OCI-LY3 (cell line): ENCODE results near the gene POU6F2.

Source experiments
- H2AFZ ChIP-seq: fragments of 200-600, 300-600 bp; shearing (Covaris generic); 2 replicates; pipeline ENCODE4 v1.6.0; 2014; ENCODE audit warnings: antibody characterized with exemption, low read depth, low read length
- H3K27ac ChIP-seq: fragments of 200-600, 300-600 bp; sonication (generic); 2 replicates; pipeline ENCODE4 v1.5.1; 2014; ENCODE audit warnings: mild to moderate bottlenecking, low read length, moderate library complexity, mixed read lengths
- H3K27me3 ChIP-seq: fragments of 200-600, 300-600 bp; sonication (generic); 2 replicates; pipeline ENCODE4 v1.6.1; 2014; ENCODE audit warnings: low read depth, low read length, mixed read lengths
- H3K36me3 ChIP-seq: fragments of 200-600, 300-600 bp; sonication (generic); replicated peaks from 2 replicates; pipeline ENCODE3; 2014; ENCODE audit warnings: low read depth, low read length, mixed read lengths
- H3K4me1 ChIP-seq: fragments of 300-600, 200-600 bp; sonication (generic); 2 replicates; pipeline ENCODE4 v1.6.1; 2014; ENCODE audit warnings: low read length, mixed read lengths
- H3K4me2 ChIP-seq: fragments of 200-600, 300-600 bp; sonication (generic); 2 replicates; pipeline ENCODE4 v1.6.1; 2014; ENCODE audit warnings: low read length, mixed read lengths
- H3K4me3 ChIP-seq: fragments of 300-600, 200-600 bp; sonication (generic); 2 replicates; pipeline ENCODE4 v1.5.1; 2014; ENCODE audit warnings: antibody characterized with exemption, mild to moderate bottlenecking, low read length, moderate library complexity
- H3K79me2 ChIP-seq: fragments of 300-600, 200-600 bp; shearing (Covaris generic); 2 replicates; pipeline ENCODE4 v1.6.1; 2014; ENCODE audit warnings: mild to moderate bottlenecking, low read length, mixed read lengths
- H3K9ac ChIP-seq: fragments of 300-600, 200-600 bp; shearing (Covaris generic); 2 replicates; pipeline ENCODE4 v1.6.0; 2014; ENCODE audit warnings: mild to moderate bottlenecking, low read length, moderate library complexity
- H3K9me3 ChIP-seq: fragments of 200-600, 300-600 bp; shearing (Covaris generic); 2 replicates; pipeline ENCODE4 v1.6.1; 2014; ENCODE audit warnings: low read length, mixed read lengths; ENCODE audit not compliant: insufficient read depth
- H4K20me1 ChIP-seq: fragments of 200-600, 300-600 bp; sonication (generic); 2 replicates; pipeline ENCODE4 v1.6.1; 2016; ENCODE audit warnings: low read length, mixed read lengths; ENCODE audit not compliant: insufficient read depth
- EZH2phosphoT487 ChIP-seq: fragments of 200-600 bp; shearing (Covaris generic); IDR thresholded peaks from 2 replicates; pipeline ENCODE4 v1.6.1; 2018; ENCODE audit warnings: antibody characterized with exemption, mixed run types, low read depth
- TF ChIP-seq, protein P1 (sequence below): fragments of 200-600, 300-600 bp; sonication (generic); IDR thresholded peaks from 2 replicates; pipeline ENCODE4 v1.5.1; 2014; ENCODE audit warnings: antibody characterized with exemption, low read length, low read depth

Gene POU6F2

DNA sequence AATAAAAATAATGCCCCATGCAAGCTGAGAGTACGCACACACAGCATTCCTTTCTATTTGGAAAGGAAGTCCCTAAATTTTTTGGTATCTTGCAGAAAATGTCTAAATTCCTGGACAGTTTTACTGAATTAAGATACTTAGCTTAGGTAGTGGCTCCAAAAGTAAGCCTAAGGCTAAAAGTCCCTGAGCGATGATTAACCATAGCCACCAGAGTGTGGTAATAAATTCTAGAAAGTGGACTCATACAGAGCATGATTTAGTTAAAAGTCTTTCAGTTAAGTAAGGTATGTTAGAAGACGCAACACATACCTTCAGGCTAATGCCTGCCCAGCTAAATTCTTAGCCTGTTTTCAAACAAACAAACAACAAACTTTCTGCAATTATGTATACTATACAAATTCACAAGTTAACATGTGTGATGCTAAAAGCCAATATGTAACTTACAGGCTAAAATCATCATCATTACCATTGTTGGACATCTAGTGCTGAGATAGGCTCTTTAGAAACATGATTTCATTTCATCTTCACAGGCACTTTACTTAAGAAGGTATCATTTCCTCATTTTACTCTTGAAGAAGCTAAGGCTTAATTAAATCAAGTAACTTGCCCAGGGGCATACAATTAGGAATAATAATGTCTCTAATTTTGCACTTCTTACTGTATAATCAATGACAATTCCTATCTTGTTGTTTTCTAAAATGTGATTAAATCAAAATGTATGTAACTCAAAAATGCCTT, 327.1 kb downstream of the POU6F2 start:
- no peak overlapping the region for H3K4me2 ChIP-seq
- H3K9me3 ChIP-seq, result no peaks in the 10 kb centered on the region
- H3K36me3 ChIP-seq, result no peaks in the 10 kb centered on the region
- no peak overlapping the region for H2AFZ ChIP-seq
- H3K27me3 ChIP-seq, result peaks cover 45% of the 10 kb centered on the region
- H3K4me1 ChIP-seq, result 0 out of 2 replicates have a peak, but pooled peaks cover 2% of the 10 kb centered on the region
- no peak overlapping the region for H3K9ac ChIP-seq
- no peaks in the 10 kb centered on the region for H3K79me2 ChIP-seq
- no peaks in the 10 kb centered on the region for H4K20me1 ChIP-seq
- TF ChIP-seq EZH2phosphoT487, result no peak
- TF ChIP-seq, protein P1, sequence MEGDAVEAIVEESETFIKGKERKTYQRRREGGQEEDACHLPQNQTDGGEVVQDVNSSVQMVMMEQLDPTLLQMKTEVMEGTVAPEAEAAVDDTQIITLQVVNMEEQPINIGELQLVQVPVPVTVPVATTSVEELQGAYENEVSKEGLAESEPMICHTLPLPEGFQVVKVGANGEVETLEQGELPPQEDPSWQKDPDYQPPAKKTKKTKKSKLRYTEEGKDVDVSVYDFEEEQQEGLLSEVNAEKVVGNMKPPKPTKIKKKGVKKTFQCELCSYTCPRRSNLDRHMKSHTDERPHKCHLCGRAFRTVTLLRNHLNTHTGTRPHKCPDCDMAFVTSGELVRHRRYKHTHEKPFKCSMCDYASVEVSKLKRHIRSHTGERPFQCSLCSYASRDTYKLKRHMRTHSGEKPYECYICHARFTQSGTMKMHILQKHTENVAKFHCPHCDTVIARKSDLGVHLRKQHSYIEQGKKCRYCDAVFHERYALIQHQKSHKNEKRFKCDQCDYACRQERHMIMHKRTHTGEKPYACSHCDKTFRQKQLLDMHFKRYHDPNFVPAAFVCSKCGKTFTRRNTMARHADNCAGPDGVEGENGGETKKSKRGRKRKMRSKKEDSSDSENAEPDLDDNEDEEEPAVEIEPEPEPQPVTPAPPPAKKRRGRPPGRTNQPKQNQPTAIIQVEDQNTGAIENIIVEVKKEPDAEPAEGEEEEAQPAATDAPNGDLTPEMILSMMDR, result no peak
- no peak overlapping the region for H3K4me3 ChIP-seq
- no peak overlapping the region for H3K27ac ChIP-seq

DNA sequence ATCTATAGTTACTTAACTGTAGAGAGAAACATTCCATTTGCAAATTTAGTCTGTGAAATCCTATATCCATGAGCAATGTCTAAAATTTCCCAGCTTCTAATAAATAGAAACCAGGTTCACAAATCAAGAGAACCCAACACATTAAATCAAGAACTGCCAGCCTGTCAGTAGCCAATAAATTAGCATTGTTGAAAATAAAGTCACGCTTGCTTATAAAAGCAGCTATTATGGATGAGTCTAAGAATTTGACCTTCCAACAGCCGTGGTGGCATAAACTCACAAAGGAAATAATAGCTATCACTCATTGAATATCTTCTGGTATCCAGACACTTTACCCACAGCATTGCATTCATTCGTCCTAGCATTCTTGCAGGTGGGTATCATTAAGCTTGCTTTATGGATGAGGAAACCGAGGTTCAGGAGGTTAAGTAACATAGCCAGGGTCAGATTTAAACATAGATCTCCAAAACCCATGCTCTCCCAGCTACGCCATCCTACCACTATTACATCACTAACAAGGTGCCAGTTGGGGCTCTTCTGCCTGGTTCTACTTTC, 328.4 kb downstream of the POU6F2 start:
- TF ChIP-seq, protein P1, result no peak
- no peak for TF ChIP-seq EZH2phosphoT487
- no peak overlapping the region for H3K9ac ChIP-seq
- no peaks in the 10 kb centered on the region for H4K20me1 ChIP-seq
- no peaks in the 10 kb centered on the region for H3K9me3 ChIP-seq
- no peak overlapping the region for H3K4me2 ChIP-seq
- H3K4me3 ChIP-seq, result no peak overlapping the region
- no peak overlapping the region for H2AFZ ChIP-seq
- no peak overlapping the region for H3K27ac ChIP-seq
- no peaks in the 10 kb centered on the region for H3K79me2 ChIP-seq
- H3K4me1 ChIP-seq, result 0 out of 2 replicates have a peak, but pooled peaks cover 2% of the 10 kb centered on the region
- H3K27me3 ChIP-seq, result peaks cover 49% of the 10 kb centered on the region
- no peaks in the 10 kb centered on the region for H3K36me3 ChIP-seq

DNA sequence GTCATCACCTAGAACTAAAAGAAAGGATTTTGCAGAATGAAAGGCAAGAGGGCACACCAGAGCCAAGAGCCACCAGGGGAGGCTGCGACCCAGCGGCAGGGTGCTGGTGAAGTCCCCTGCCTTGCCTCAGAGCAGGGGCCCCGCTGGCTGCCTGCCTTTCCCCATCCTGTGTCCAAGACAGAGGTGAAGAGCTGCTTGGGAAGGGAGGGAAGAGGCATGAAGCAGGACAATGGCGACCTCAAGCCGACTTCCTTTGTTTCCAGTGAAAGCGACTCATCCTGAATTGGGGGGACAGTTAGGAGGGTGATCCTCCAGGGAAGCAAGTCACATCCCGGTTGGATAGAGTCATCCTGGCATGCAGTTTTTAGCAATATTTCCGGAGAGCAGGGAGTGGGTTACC, 333.0 kb downstream of the POU6F2 start:
- H3K9me3 ChIP-seq, result no peaks in the 10 kb centered on the region
- H3K4me2 ChIP-seq, result no peak overlapping the region
- H3K36me3 ChIP-seq, result no peaks in the 10 kb centered on the region
- no peak overlapping the region for H3K9ac ChIP-seq
- no peak for TF ChIP-seq EZH2phosphoT487
- TF ChIP-seq, protein P1, result no peak
- H4K20me1 ChIP-seq, result no peaks in the 10 kb centered on the region
- H3K79me2 ChIP-seq, result no peaks in the 10 kb centered on the region
- no peak overlapping the region for H3K4me3 ChIP-seq
- no peak overlapping the region for H3K27ac ChIP-seq
- H3K27me3 ChIP-seq, result peaks cover 64% of the 10 kb centered on the region
- H2AFZ ChIP-seq, result no peak overlapping the region
- H3K4me1 ChIP-seq, result no peaks in the 10 kb centered on the region

DNA sequence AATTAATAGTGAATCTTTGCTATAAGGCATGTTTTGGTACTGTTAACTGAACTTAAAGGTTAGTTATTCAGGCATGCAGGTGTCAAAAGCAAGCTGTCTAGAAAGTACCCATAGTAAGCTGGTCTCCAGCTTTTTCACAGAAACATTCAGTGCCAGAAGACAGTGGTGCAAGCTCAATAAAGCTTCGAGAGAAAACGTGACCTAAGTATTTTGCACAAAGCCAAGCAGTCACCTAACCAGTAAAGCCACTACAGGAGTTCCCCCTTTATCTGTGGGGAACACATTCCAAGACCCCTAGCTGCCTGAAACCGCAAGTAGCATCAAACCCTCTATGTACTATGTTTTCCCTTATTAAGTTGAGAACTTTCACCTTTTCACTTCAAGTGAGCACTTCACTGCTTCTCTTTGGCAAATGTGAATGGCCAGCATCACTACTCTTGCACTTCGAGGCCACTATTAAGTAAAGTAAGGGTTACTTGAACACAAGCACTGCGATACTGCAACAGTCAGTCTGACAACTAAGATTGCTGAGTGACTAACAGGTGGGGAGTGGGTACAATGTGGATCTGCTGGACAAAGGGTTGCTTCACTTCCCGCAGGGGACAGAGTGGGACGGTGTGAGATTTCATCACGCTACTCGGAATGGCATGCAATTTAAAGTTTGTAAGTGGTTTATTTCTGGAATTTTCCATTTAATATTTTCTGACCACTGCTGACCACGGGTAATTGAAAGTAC, 334.7 kb downstream of the POU6F2 start:
- Histone ChIP-seq H3K36me3 (no peaks in the 10 kb centered on the region), H4K20me1 (no peaks in the 10 kb centered on the region), H3K4me1 (no peaks in the 10 kb centered on the region), H3K4me2 (no peak overlapping the region), H3K9me3 (no peaks in the 10 kb centered on the region), H3K79me2 (no peaks in the 10 kb centered on the region), H3K4me3 (no peak overlapping the region), H2AFZ (no peak overlapping the region), H3K9ac (no peak overlapping the region), H3K27ac (no peak overlapping the region), H3K27me3 (peaks cover 52% of the 10 kb centered on the region)
- no peak for TF ChIP-seq EZH2phosphoT487
- TF ChIP-seq, protein P1, result no peak
